Loucy (cell line): ENCODE results near the gene PHLDB1.

ENCODE experiments used
- H2AFZ ChIP-seq: fragments of 200-600 bp; sonication (generic); 2 replicates; pipeline ENCODE4 v1.6.0; 2016; ENCODE audit warnings: antibody characterized with exemption, mild to moderate bottlenecking, low read length, moderate library complexity
- H3F3A ChIP-seq: fragments of 200-600 bp; 2 replicates; pipeline ENCODE4 v1.6.0; 2016; ENCODE audit warnings: antibody characterized with exemption, low read depth, mild to moderate bottlenecking
- H3K27me3 ChIP-seq: fragments of 200-600 bp; sonication (generic); 2 replicates; pipeline ENCODE4 v1.6.1; 2014; ENCODE audit warnings: low read length, mild to moderate bottlenecking; ENCODE audit not compliant: insufficient read depth, poor library complexity, severe bottlenecking
- H3K36me3 ChIP-seq: fragments of 200-600 bp; sonication (generic); 2 replicates; pipeline ENCODE4 v1.6.1; 2016; ENCODE audit warnings: low read length; ENCODE audit not compliant: insufficient read depth
- H3K4me1 ChIP-seq: fragments of 200-600 bp; sonication (generic); 2 replicates; pipeline ENCODE4 v1.5.1; 2014; ENCODE audit warnings: low read length, mild to moderate bottlenecking; ENCODE audit not compliant: insufficient read depth, poor library complexity, severe bottlenecking
- H3K4me2 ChIP-seq: fragments of 200-600 bp; sonication (generic); 2 replicates; pipeline ENCODE4 v1.6.0; 2014; ENCODE audit warnings: antibody characterized with exemption, low read length, low read depth, mild to moderate bottlenecking; ENCODE audit not compliant: poor library complexity, severe bottlenecking
- H3K4me3 ChIP-seq: fragments of 200-600 bp; sonication (generic); 2 replicates; pipeline ENCODE4 v1.5.1; 2014; ENCODE audit warnings: low read length, mild to moderate bottlenecking, mixed read lengths; ENCODE audit not compliant: poor library complexity, severe bottlenecking
- H3K79me2 ChIP-seq: fragments of 200-600 bp; sonication (generic); 2 replicates; pipeline ENCODE4 v1.6.1; 2014; ENCODE audit warnings: low read length; ENCODE audit not compliant: insufficient read depth
- H3K9ac ChIP-seq: fragments of 200-600 bp; sonication (generic); 2 replicates; pipeline ENCODE4 v1.6.0; 2014; ENCODE audit warnings: mild to moderate bottlenecking, low read depth, low read length, moderate library complexity; ENCODE audit not compliant: poor library complexity, severe bottlenecking
- H3K9me2 ChIP-seq: fragments of 200-600 bp; sonication (generic); replicated peaks from 2 replicates; pipeline ENCODE4 v1.6.1; 2016; ENCODE audit warnings: low read depth, low read length, mixed read lengths
- H3K9me3 ChIP-seq: fragments of 200-600 bp; sonication (generic); 2 replicates; pipeline ENCODE4 v1.6.1; 2014; ENCODE audit warnings: mild to moderate bottlenecking, antibody characterized with exemption, low read length, low read depth; ENCODE audit not compliant: insufficient read depth
- H4K20me1 ChIP-seq: fragments of 200-600 bp; sonication (generic); 2 replicates; pipeline ENCODE4 v1.6.0; 2014; ENCODE audit warnings: antibody characterized with exemption, low read length, mild to moderate bottlenecking; ENCODE audit not compliant: insufficient read depth, poor library complexity, severe bottlenecking
- EZH2phosphoT487 ChIP-seq: fragments of 200-600 bp; IDR thresholded peaks from 2 replicates; pipeline ENCODE4 v1.6.1; 2018; ENCODE audit warnings: antibody characterized with exemption, mild to moderate bottlenecking, moderate library complexity, borderline replicate concordance
- TF ChIP-seq, protein P1 (sequence below): fragments of 200-600 bp; sonication (generic); conservative IDR thresholded peaks from 2 replicates; pipeline ENCODE4 v1.5.1; 2014; ENCODE audit warnings: mild to moderate bottlenecking, antibody characterized with exemption, low read length

PHLDB1 gene

DNA sequence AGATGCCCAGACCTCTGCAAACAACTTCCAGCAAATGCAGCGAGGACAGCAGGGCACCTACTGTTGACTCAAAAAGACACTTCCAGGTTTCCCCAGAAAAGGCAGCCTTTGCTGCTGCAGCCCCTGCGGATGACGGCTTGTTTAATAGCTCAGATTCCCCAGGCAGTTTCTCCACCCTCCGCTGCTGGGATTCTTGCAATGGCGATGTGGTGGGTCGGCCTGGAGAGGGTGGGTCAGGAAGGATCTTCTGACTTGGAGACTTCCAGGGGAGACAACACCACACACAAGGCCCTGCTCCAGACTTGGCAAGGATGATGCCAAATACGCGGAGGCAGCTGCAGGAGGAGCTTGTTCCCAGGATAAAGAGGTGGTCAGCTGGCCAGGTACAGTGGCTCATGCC, 89.9 kb downstream of the PHLDB1 start:
- no peak overlapping the region for H3K9ac ChIP-seq
- no peak overlapping the region for H2AFZ ChIP-seq
- no peak overlapping the region for H3K4me3 ChIP-seq
- no peaks in the 10 kb centered on the region for H4K20me1 ChIP-seq
- H3K4me2 ChIP-seq = no peak overlapping the region
- H3K9me2 ChIP-seq = no peaks in the 10 kb centered on the region
- no peaks in the 10 kb centered on the region for H3F3A ChIP-seq
- H3K36me3 ChIP-seq = no peaks in the 10 kb centered on the region
- no peaks in the 10 kb centered on the region for H3K9me3 ChIP-seq
- no peaks in the 10 kb centered on the region for H3K79me2 ChIP-seq
- peaks cover 7% of the 10 kb centered on the region for H3K4me1 ChIP-seq
- H3K27me3 ChIP-seq = no peaks in the 10 kb centered on the region
- TF ChIP-seq, protein P1, sequence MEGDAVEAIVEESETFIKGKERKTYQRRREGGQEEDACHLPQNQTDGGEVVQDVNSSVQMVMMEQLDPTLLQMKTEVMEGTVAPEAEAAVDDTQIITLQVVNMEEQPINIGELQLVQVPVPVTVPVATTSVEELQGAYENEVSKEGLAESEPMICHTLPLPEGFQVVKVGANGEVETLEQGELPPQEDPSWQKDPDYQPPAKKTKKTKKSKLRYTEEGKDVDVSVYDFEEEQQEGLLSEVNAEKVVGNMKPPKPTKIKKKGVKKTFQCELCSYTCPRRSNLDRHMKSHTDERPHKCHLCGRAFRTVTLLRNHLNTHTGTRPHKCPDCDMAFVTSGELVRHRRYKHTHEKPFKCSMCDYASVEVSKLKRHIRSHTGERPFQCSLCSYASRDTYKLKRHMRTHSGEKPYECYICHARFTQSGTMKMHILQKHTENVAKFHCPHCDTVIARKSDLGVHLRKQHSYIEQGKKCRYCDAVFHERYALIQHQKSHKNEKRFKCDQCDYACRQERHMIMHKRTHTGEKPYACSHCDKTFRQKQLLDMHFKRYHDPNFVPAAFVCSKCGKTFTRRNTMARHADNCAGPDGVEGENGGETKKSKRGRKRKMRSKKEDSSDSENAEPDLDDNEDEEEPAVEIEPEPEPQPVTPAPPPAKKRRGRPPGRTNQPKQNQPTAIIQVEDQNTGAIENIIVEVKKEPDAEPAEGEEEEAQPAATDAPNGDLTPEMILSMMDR = no peak
- no peak for TF ChIP-seq EZH2phosphoT487

- no peak for TF ChIP-seq EZH2phosphoT487
- TF ChIP-seq, protein P1 = no peak
- Histone ChIP-seq H3K36me3 (no peaks in the 10 kb centered on the region), H3K9ac (no peak overlapping the region), H3K9me3 (no peaks in the 10 kb centered on the region), H3K4me1 (peaks cover 5% of the 10 kb centered on the region), H3K4me2 (no peak overlapping the region), H2AFZ (no peak overlapping the region), H3F3A (no peaks in the 10 kb centered on the region), H3K9me2 (no peaks in the 10 kb centered on the region), H3K4me3 (no peak overlapping the region), H3K27me3 (no peaks in the 10 kb centered on the region), H3K79me2 (no peaks in the 10 kb centered on the region), H4K20me1 (no peaks in the 10 kb centered on the region)
Observed at GRCh38 chr11:118699506-118700220, 92.2 kb downstream of the PHLDB1 start.

DNA sequence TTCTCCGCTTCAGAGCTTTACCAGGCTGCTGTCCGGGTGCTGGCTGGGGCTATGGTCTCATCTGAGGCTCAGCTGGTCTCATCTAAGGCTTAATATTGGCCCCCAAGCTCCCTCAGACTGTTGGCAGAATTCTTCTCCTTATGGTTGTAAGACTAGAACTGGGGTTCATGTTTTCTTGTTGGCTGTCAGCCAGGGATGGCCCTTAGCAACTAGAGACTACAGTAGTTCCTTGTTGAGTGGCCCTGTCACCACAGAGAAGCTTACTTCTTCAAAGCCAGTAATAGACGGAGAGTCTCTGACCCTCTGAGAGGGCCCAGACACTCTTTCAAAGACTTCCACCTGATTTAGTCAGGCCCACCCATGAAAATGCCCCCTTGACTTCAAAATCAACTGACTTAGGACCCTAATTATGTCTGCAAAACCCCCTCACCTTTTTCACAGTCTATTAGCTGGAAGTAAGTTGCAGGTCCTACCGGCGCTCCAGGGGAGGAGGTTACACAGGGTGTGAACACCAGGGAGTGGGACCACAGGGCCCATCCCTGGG, 96.2 kb downstream of the PHLDB1 start:
- Histone ChIP-seq H3K9me3 (no peaks in the 10 kb centered on the region), H3K4me3 (no peak overlapping the region), H3K79me2 (no peaks in the 10 kb centered on the region), H3K36me3 (no peaks in the 10 kb centered on the region), H3K9me2 (no peaks in the 10 kb centered on the region), H3K4me1 (peaks cover 20% of the 10 kb centered on the region), H4K20me1 (no peaks in the 10 kb centered on the region), H3F3A (no peaks in the 10 kb centered on the region), H3K9ac (no peak overlapping the region), H3K4me2 (no peak overlapping the region), H3K27me3 (no peaks in the 10 kb centered on the region), H2AFZ (no peak overlapping the region)
- TF ChIP-seq, protein P1 = no peak
- TF ChIP-seq EZH2phosphoT487 = no peak
